CD14-positive monocyte (primary cell): ENCODE results near the gene DUSP1. TPM values are rescaled to one million over a fixed set of nuclear protein-coding genes. Genes with fewer than 3 reads are reported as not detected.
A peak's percentile ranks its signal among the peaks of the same experiment; 100 is the strongest.

ENCODE experiments used
- DNase-seq, 3 donors: peaks; one replicate each; pipeline ENCODE4 v3.0.0-alpha.2; 2011 to 2022
- H2AFZ ChIP-seq: 2 replicates; pipeline ENCODE4 v1.6.0; 2012; ENCODE audit warnings: mild to moderate bottlenecking, low read depth, low read length, inconsistent platforms; ENCODE audit not compliant: insufficient read depth, poor library complexity, severe bottlenecking
- H3K27ac ChIP-seq, 2 donors: 1 replicate in 1 of 2; 2 replicates in 1 of 2; pipeline ENCODE4 v1.5.1; 2012 to 2013; ENCODE audit warnings: low read length in 2 of 2, control low read depth in 1 of 2, inconsistent platforms in 1 of 2, low read depth in 1 of 2, mild to moderate bottlenecking in 1 of 2
- H3K27me3 ChIP-seq, 2 donors: one replicate each; pipeline versions ENCODE4 v1.6.0 to v1.6.1; 2011 to 2013; ENCODE audit warnings: low read length in 2 of 2; ENCODE audit not compliant: control insufficient read depth in 2 of 2, insufficient read depth in 2 of 2
- H3K36me3 ChIP-seq, 2 donors: replicated peaks in 1 of 2; 1 replicate in 1 of 2; 2 replicates in 1 of 2; pipeline versions ENCODE4 v1.5.1 to v1.6.1; 2012 to 2013; ENCODE audit warnings: low read length in 2 of 2, control low read depth in 1 of 2, inconsistent platforms in 1 of 2, mild to moderate bottlenecking in 1 of 2; ENCODE audit not compliant: insufficient read depth in 2 of 2, control insufficient read depth in 1 of 2
- H3K4me1 ChIP-seq, 2 donors: 1 replicate in 1 of 2; 2 replicates in 1 of 2; pipeline versions ENCODE4 v1.5.1 to v1.6.1; 2012 to 2013; ENCODE audit warnings: low read length in 2 of 2, control low read depth in 1 of 2, inconsistent platforms in 1 of 2, mild to moderate bottlenecking in 1 of 2, moderate library complexity in 1 of 2; ENCODE audit not compliant: insufficient read depth in 2 of 2, control insufficient read depth in 1 of 2
- H3K4me2 ChIP-seq: replicated peaks from 2 replicates; pipeline ENCODE3; 2012; ENCODE audit warnings: low read length, moderate library complexity, mild to moderate bottlenecking; ENCODE audit not compliant: poor library complexity, severe bottlenecking; ENCODE audit errors: extremely low read depth
- H3K4me3 ChIP-seq, 3 experiments: fragments of 200-600 bp in 1 of 3; sonication (generic) in 1 of 3; replicated peaks in 1 of 3; 1 replicate in 2 of 3; 2 replicates in 1 of 3; pipeline ENCODE4 v1.5.1; 2011 to 2013; ENCODE audit warnings: low read length in 3 of 3, mild to moderate bottlenecking in 3 of 3, control low read depth in 2 of 3, low read depth in 2 of 3, inconsistent platforms in 1 of 3, moderate library complexity in 1 of 3
- H3K79me2 ChIP-seq: 2 replicates; pipeline ENCODE4 v1.6.0; 2012; ENCODE audit warnings: mild to moderate bottlenecking, control low read depth, inconsistent platforms, low read length, moderate library complexity; ENCODE audit not compliant: insufficient read depth
- H3K9ac ChIP-seq: 2 replicates; pipeline ENCODE4 v1.6.0; 2017; ENCODE audit warnings: low read length, mild to moderate bottlenecking; ENCODE audit not compliant: insufficient read depth, poor library complexity, severe bottlenecking
- H3K9me3 ChIP-seq, 2 donors: replicated peaks in 1 of 2; 1 replicate in 1 of 2; 2 replicates in 1 of 2; pipeline versions ENCODE4 v1.5.1 to v1.6.1; 2012 to 2013; ENCODE audit warnings: low read length in 2 of 2, control low read depth in 1 of 2; ENCODE audit not compliant: control insufficient read depth in 1 of 2, insufficient read depth in 1 of 2
- H4K20me1 ChIP-seq: 2 replicates; pipeline ENCODE4 v1.6.0; 2012; ENCODE audit warnings: mild to moderate bottlenecking, low read length, control low read depth, moderate library complexity; ENCODE audit not compliant: insufficient read depth
- H3K27ac Mint-ChIP-seq, 7 donors: one replicate each; pipeline ENCODE4 v1.8.0; 2020; ENCODE audit warnings: mild to moderate bottlenecking in 7 of 7, mixed read lengths in 7 of 7, moderate library complexity in 6 of 7, inconsistent platforms in 2 of 7
- H3K27me3 Mint-ChIP-seq, 3 donors: one replicate each; pipeline ENCODE4 v1.8.0; 2021 to 2022; ENCODE audit warnings: low read depth in 3 of 3, mild to moderate bottlenecking in 3 of 3, mixed read lengths in 3 of 3, moderate library complexity in 3 of 3, inconsistent platforms in 1 of 3
- H3K36me3 Mint-ChIP-seq, 2 donors: one replicate each; pipeline ENCODE4 v1.8.0; 2020; ENCODE audit warnings: mixed read lengths in 2 of 2, inconsistent platforms in 1 of 2, mild to moderate bottlenecking in 1 of 2
- H3K4me1 Mint-ChIP-seq: one replicate; pipeline ENCODE4 v1.8.0; 2020; ENCODE audit warnings: mild to moderate bottlenecking, mixed read lengths
- H3K4me3 Mint-ChIP-seq, 2 donors: one replicate each; pipeline ENCODE4 v1.8.0; 2020; ENCODE audit warnings: mild to moderate bottlenecking in 2 of 2, mixed read lengths in 2 of 2, moderate library complexity in 1 of 2
- H3K9me3 Mint-ChIP-seq, 7 donors: one replicate each; pipeline ENCODE4 v1.8.0; 2020 to 2022; ENCODE audit warnings: mixed read lengths in 7 of 7, mild to moderate bottlenecking in 6 of 7, moderate library complexity in 6 of 7, inconsistent platforms in 2 of 7
- WGBS: methylation state at CpG from one replicate; pipeline ENCODE4 v1.1.5; 2013; ENCODE audit warnings: missing lambda C conversion rate; ENCODE audit not compliant: insufficient coverage; 5-methylcytosine and 5-hydroxymethylcytosine counted together
- intact Hi-C, 2 donors: fragments of 100-400 bp; cut with micrococcal nuclease; formaldehyde crosslinking; loops; one replicate each; pipeline versions ENCODE4 v1.15.0 to v1.15.1; 2023
- polyA plus RNA-seq, 3 donors: library from polyadenylated mRNA; depleted of rRNA in 1 of 3; unstranded in 2 of 3; stranded (reverse) in 1 of 3; fragments of 300-500 nt in 2 of 3; fragments of >200 nt in 1 of 3; fragmentation: Illumina TruSeq in 2 of 3; gene quantifications; 1 replicate in 2 of 3; 2 replicates in 1 of 3; pipeline ENCODE4 v1.2.3, GENCODE V29; 2012 to 2021
- TF ChIP-seq, protein P1 (sequence below): fragments of 200-600 bp; IDR thresholded peaks from one replicate; pipeline ENCODE4 v1.8.0; 2022; ENCODE audit warnings: antibody characterized with exemption, mild to moderate bottlenecking

The DUSP1 gene
- polyA plus RNA-seq, 3 donors: 1,963 to 4,884 (median 3,954) TPM

DNA sequence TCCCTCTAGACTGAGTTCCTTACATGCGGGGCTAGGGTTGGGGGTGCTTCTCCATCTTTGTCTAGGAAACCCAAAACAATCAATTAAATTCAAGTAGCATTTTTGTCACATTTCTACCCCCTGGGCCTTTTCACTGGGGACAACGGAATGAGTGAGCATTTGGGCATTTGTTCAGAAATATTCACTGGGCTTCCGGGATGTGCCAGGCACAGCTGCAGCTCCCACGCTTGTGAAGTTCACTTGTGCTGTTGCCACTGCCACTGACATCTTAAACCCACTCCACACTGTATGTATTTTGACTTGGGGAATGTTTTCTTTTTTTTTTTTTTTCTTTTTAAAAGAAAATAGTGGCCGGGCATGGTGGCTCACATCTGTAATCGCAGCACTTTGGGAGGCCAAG lies 31.6 kb downstream of the DUSP1 start:
- Mint-ChIP-seq H3K4me1 (peaks cover 34% of the 10 kb centered on the region), H3K9me3 (peaks cover 0 to 2% (median 0%) of the 10 kb centered on the region in 7 donors), H3K36me3 (peaks cover 2 to 3% of the 10 kb centered on the region in 2 donors), H3K4me3 (no peak overlapping the region), H3K27me3 (peaks cover 0 to 4% (median 1%) of the 10 kb centered on the region in 3 donors), H3K27ac (peak overlapping the region in 6 of 7 donors; percentile 26 to 100 (median 94))
- H2AFZ ChIP-seq: no peak overlapping the region
- H3K4me2 ChIP-seq: no peak overlapping the region
- no peaks in the 10 kb centered on the region for H4K20me1 ChIP-seq
- H3K79me2 ChIP-seq: no peaks in the 10 kb centered on the region
- H3K4me3 ChIP-seq: no peak overlapping the region
- no peak overlapping the region for H3K27ac ChIP-seq
- H3K27me3 ChIP-seq: no peaks in the 10 kb centered on the region
- H3K9ac ChIP-seq: no peak overlapping the region
- TF ChIP-seq, protein P1, sequence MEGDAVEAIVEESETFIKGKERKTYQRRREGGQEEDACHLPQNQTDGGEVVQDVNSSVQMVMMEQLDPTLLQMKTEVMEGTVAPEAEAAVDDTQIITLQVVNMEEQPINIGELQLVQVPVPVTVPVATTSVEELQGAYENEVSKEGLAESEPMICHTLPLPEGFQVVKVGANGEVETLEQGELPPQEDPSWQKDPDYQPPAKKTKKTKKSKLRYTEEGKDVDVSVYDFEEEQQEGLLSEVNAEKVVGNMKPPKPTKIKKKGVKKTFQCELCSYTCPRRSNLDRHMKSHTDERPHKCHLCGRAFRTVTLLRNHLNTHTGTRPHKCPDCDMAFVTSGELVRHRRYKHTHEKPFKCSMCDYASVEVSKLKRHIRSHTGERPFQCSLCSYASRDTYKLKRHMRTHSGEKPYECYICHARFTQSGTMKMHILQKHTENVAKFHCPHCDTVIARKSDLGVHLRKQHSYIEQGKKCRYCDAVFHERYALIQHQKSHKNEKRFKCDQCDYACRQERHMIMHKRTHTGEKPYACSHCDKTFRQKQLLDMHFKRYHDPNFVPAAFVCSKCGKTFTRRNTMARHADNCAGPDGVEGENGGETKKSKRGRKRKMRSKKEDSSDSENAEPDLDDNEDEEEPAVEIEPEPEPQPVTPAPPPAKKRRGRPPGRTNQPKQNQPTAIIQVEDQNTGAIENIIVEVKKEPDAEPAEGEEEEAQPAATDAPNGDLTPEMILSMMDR: no peak
- no peak for DNase-seq
- H3K9me3 ChIP-seq: no peaks in the 10 kb centered on the region
- no peaks in the 10 kb centered on the region for H3K36me3 ChIP-seq
- intact Hi-C loops: no loop called here
- WGBS: no CpG with 5 or more reads among the region's 6 CpGs
- peaks cover 23 to 43% of the 10 kb centered on the region in 2 donors for H3K4me1 ChIP-seq

- Histone ChIP-seq H2AFZ (no peak overlapping the region), H3K4me1 (peaks cover 17 to 29% of the 10 kb centered on the region in 2 donors), H3K27me3 (no peaks in the 10 kb centered on the region), H4K20me1 (no peaks in the 10 kb centered on the region), H3K36me3 (no peaks in the 10 kb centered on the region), H3K9me3 (no peaks in the 10 kb centered on the region), H3K79me2 (no peaks in the 10 kb centered on the region), H3K4me3 (no peak overlapping the region), H3K9ac (no peak overlapping the region), H3K27ac (no peak overlapping the region), H3K4me2 (no peak overlapping the region)
- no peak for DNase-seq
- 96% methylated on average over 3 of the region's 11 CpGs for WGBS
- no peak overlapping the region for H3K4me3 Mint-ChIP-seq
- peaks cover 29% of the 10 kb centered on the region for H3K4me1 Mint-ChIP-seq
- peak overlapping the region in 1 of 7 donors; percentile 1 for H3K27ac Mint-ChIP-seq
- peaks cover 0 to 7% (median 3%) of the 10 kb centered on the region in 3 donors for H3K27me3 Mint-ChIP-seq
- TF ChIP-seq, protein P1: no peak
- intact Hi-C loops: no loop called here
- peaks cover 2 to 3% of the 10 kb centered on the region in 2 donors for H3K36me3 Mint-ChIP-seq
- H3K9me3 Mint-ChIP-seq: peaks cover 0 to 2% (median 0%) of the 10 kb centered on the region in 7 donors
Measured at GRCh38 chr5:172736508-172737135, 34.4 kb downstream of the DUSP1 start.
